T-helper 2 cell (primary cell): ENCODE results near the gene LAMA1.

Experiments
- DNase-seq, 5 experiments: peaks; one replicate each; pipeline versions ENCODE4 v3.0.0 to v3.0.0-alpha.2; 2012 to 2022

Gene LAMA1

DNA sequence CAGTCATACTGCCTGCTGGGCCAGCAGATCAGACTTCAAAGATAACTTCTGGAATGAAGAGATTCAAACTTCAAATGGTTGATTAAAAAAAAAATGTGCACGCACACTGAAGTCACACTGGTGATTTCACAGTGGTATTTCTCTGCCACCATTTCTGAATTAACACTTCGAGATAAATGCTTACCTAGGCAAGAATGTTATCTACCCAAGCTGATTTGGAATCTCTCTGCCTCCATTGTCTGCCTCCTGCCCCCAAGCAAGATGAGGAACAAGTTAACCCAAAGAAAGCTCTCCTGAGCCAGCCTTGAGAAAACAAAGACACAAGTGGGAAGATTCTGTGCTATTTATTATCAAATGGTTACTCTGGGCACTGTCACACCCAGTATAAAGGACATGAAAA, 6.5 kb downstream of the LAMA1 start:
- DNase-seq: no peak

DNA sequence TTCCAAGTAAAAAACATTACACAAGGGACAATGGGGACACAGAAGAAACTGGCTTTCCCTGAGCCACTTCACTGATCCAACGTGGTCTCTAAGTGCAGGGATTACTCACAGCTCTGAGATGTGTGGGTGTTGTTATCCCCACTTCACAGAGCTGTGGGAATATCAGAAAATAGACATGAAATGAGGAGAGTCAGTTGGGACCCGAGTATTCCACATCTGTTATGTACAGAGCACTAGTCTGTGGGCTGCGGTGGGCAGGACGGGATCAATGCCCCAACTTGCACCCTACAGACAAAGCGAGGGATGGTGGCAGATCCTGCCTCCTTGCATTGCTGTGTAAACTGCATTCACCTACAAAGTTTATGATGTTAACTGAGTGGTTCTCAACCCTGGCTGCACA, 11.7 kb downstream of the LAMA1 start:
- no peak for DNase-seq

- DNase-seq: no peak
These were observed 12.3 kb downstream of the LAMA1 start for GRCh38 chr18:7105268-7105667.

DNA sequence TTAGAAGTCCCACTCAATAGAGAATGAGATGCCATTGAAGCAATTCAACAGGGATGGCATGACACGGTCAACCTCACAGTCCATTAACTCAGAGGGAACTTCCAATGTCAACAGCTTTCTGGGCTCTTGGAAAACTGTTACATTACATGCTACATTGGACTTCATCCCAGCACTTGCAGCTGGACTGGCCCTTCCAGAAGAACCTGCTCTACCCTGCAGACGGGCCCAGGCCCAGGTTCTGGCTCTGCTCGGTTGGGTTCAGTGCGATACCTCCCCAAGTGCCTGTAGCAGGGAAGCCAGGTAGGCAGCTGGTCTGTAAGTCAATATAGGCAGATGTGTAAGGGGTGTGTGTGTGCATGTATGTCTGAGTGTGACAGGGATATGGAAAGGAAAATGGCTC, 12.9 kb downstream of the LAMA1 start:
- DNase-seq: no peak

DNA sequence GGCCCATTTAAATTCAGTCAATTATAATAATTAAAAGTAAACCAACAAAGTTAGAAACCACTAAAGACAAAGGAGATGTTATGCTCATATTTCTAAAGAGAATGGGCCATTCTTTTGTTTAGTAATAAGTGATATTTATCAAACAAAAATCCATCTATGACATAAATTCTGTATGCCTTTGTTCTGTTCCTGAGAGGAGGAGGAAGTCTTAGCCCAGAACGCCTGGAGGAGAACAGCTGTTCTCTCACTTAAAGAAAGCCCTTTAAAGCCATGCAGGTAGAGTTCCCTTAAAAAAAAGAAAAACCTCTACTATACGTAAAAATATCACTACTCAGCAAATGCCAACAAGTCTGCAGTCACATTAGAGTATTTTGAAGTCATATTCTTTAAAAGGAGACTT, 15.5 kb downstream of the LAMA1 start:
- DNase-seq: no peak

GRCh38 chr18:7096838-7097237, 20.8 kb downstream of the LAMA1 start:
- DNase-seq: no peak

DNA sequence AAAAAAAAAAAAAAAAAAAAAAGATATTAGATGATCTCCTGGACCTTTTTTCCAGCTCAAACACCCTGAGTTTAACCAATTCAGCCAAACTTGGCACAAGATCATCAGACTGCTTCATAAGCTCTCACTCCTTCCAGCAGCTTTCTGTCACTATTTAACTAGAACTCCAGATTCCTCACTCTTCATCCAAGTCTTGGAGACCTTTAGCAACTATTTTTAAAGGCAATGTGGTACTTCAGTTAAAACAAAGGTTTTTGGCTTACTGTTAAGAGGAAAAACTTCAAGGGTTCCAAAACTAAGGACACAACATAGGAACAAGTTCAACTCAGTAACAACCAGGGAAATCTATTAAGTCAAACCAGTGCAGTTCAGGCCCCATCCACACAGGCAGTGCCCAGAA, 23.2 kb downstream of the LAMA1 start:
- DNase-seq: no peak

DNA sequence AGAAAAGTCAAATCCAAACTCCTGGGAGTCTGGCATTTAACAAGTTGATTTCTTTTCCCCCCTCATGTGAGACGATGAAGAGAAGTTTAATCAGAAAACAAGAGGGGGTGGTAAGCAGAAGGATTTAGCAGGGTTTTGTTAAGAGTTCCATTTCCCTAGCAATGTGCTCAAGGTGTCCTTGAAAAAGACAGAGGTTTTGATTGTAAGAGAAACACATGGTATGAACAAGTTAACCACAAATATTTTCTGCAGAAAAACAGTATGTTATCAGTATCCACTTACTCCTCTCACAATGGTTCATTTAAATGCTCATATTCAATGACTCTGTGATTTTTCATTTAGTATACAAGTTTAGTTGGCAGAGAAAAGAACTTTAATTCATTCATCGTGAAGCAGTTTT, 26.8 kb downstream of the LAMA1 start:
- no peak for DNase-seq

- no peak for DNase-seq
These were observed 28.2 kb downstream of the LAMA1 start for GRCh38 chr18:7089369-7089768.

- DNase-seq: no peak
These were observed 33.2 kb downstream of the LAMA1 start for GRCh38 chr18:7084080-7085065.

- no peak for DNase-seq
These were observed 34.9 kb downstream of the LAMA1 start for GRCh38 chr18:7082671-7083070.

DNA sequence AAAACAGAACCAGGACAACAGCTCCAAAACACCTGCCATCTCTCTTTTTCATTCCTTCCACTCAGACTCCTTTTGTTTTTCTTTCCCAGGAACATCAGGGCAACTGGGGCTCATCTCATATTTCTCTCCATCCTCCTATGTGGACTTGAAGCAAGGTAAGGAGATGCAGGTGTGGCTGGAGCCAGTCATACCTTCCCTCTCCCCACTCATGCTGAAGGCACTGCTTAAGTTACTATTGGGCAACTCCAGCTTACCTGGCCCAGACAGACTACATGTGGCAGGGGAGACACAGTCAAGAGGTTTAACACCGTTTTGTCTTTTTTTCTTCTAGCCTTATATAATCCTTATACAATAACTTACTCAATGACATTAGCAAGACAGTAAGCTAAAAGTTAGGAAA, 38.4 kb downstream of the LAMA1 start:
- no peak for DNase-seq

- no peak for DNase-seq
These were observed 45.0 kb downstream of the LAMA1 start for GRCh38 chr18:7072593-7072992.

DNA sequence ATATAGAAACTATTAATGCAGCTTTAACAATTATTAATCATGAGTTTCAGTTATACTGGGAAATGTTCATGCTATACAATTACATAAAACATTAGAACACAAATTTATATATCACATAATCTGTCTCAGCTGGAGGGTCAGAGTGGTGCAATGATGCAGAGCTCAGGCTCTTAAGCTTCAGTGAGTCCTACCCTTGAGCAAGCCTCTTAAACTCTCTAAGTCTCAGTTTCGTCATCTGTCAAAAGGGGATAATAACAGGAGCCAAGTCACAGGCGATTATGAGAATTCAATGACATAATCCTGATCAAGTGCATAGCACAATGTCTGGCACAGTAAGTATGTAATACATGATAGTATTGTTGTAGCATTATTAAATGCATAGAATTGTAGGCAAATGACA, 46.0 kb downstream of the LAMA1 start:
- DNase-seq: no peak

- DNase-seq: no peak
These were observed 47.1 kb downstream of the LAMA1 start for GRCh38 chr18:7070466-7070865.

DNA sequence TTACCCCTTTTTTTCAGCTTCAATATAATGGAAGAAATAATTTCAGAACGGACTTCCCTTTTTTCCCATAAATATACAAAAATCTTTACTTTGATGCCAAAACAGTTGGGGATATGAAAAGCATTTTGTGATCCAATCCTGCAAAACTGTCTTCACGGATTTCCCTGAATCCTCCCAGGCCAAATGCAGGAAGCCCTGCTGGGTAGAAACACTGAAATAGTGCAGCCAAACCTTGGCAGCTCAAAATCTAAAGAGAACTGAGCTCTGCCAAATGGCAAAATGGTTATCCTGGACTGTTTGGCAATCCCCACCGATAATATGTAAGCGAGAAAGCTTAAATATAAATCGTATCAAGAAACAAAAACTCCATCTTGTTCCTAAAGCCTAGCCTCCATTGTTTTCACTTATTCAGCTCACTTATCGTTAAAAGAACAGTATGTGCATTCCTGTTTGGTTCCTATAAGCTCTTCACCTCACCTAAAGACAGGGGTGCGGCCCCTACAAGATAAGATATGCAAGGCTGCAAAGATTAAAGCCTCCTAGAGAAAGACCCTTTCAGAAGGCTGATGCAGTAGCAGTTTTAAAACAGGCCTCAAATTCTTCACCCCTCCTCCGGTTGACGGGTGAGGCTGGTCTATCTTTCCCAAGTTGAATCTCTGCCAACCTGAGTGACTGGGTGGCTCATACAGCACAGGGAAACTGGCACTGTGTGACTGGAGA, 48.6 kb downstream of the LAMA1 start:
- DNase-seq: no peak

DNA sequence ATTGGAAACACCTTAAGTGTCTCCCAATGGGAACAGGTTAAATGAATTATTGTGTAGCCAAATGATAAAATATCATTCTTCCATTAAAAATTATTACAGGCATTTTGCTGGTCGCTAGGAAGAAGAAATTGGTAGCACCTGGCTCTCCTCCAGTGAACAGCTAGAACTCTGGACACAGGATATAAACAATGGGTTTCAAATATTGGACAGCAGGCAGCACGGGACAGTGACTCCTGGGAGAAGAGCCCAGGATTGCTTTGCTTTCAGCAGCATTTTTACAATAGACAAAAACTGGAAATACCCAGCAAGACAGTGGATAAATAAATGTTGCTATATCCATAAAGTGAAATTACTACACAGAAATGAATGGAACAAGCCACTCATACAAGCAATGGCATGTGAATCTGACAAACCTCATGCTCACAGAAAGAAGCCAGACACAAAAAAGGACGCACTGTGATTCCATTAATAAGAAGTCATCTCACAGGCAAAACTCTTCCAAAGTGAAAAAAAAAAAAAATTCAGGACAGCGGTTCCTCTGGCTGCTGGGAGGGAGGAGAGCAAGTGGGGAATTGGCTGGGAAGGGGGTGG, 50.5 kb downstream of the LAMA1 start:
- no peak for DNase-seq

- no peak for DNase-seq
These were observed 51.9 kb downstream of the LAMA1 start for GRCh38 chr18:7065736-7066135.

- no peak for DNase-seq
These were observed 53.3 kb downstream of the LAMA1 start for GRCh38 chr18:7064346-7064745.

- DNase-seq: no peak
These were observed 54.8 kb downstream of the LAMA1 start for GRCh38 chr18:7062811-7063210.

GRCh38 chr18:7062236-7062635, 55.4 kb downstream of the LAMA1 start:
- DNase-seq: no peak

DNA sequence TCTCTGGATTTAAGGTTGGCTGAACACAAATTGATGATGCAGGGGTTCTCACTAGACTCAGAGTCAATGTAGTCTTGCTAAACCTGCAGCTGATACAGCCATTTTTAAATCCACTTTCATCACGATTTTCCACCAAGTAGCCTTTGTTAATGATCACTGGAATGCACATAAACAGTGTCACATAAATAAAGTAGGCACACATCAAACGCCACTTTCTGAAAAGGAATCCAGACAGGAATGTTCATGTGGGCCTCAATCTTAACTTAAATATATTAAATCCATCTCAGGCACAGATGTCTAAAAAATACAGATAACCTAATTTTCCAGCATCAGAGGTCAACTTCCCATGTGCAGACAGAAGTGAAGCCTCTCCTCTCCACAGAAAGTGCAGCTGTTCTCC, 58.3 kb downstream of the LAMA1 start:
- DNase-seq: no peak

DNA sequence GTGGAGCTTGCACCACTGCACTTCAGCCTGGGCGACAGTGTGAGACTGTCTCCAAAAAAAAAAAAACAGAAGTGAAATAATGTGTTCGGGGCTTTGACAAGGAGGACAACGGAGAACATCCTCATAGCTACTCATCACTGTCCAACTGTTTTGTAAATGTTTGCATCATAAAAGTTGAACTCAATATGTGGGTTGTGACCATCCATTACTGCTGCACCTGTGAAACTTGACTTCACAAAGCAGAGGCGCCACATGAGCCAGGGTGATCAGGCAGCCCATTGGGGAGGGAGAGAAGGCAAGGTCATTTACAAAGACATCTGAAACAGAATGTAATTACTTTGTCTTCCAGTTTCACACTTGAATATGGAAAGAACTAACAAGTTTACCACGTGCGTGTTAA, 61.6 kb downstream of the LAMA1 start:
- DNase-seq: no peak

GRCh38 chr18:7049951-7050350, 67.6 kb downstream of the LAMA1 start:
- DNase-seq: no peak
